Endometrial microvascular endothelial cells (primary cell): ENCODE measurements around the gene TBC1D2B. TPM values are rescaled to one million over a fixed set of nuclear protein-coding genes. Genes with fewer than 3 reads are reported as not detected.

Source experiments
- in situ Hi-C: cut with HindIII; loops from 2 replicates; pipeline ENCODE4 v1.10.0; 2017; ENCODE audit warnings: low sequenced_read_pairs, low pct_unique_long_range_greater_than_20kb; ENCODE audit errors: inconsistent ontology term
- total RNA-seq: library from RNA; depleted of rRNA; stranded (reverse); fragments of >200 nt; gene quantifications from one replicate; pipeline ENCODE4 v1.2.3, GENCODE V29; 2015; ENCODE audit errors: inconsistent ontology term

The TBC1D2B gene
- total RNA-seq, 1 donor from 2014 or later = 61.0 TPM

GRCh38 chr15:78076231-78077052 is 1.1 kb downstream of the TBC1D2B start:
- in situ Hi-C loops = no loop called here

GRCh38 chr15:78075490-78076230 is 1.9 kb downstream of the TBC1D2B start:
- in situ Hi-C loops = no loop called here

DNA sequence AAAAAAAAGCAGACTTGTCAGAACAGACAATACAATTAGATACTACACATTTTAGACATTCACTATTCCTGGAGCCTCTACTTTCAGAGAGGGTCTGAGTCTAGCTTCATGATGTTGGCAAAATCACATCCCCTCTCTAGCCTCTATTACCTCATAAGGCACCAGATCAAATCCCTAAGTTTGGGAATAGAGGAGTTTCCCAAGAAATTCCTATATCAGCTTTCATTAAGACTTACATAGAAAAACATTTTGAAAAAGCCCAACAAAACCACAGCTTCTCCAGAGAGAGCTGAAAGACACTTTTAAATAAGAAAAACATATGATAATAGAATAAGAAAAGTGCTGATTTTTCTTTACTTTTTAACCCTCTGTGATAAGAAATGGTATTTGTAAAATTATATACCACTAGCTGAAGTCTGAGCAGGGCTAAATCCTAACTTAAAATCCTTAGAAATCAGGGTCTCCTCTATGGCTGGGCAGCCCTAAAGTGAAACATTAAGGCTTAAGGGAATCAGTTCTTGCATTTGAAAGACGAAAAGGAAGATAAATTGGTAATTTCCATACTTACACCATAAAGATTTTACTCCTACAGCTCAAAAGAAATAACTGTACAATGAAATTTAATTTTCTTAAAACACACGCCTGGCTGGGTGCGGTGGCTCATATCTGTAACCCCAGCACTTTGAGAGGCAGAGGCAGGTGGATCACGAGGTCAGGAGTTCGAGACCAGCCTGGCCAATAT is 4.3 kb downstream of the TBC1D2B start:
- in situ Hi-C loops = no loop called here

GRCh38 chr15:78072080-78072892 is 5.2 kb downstream of the TBC1D2B start:
- in situ Hi-C loops = no loop called here

- in situ Hi-C loops = no loop called here
Observed at GRCh38 chr15:78071383-78071782, 6.1 kb downstream of the TBC1D2B start.

- in situ Hi-C loops = no loop called here
Observed at GRCh38 chr15:78070049-78070700, 7.3 kb downstream of the TBC1D2B start.

DNA sequence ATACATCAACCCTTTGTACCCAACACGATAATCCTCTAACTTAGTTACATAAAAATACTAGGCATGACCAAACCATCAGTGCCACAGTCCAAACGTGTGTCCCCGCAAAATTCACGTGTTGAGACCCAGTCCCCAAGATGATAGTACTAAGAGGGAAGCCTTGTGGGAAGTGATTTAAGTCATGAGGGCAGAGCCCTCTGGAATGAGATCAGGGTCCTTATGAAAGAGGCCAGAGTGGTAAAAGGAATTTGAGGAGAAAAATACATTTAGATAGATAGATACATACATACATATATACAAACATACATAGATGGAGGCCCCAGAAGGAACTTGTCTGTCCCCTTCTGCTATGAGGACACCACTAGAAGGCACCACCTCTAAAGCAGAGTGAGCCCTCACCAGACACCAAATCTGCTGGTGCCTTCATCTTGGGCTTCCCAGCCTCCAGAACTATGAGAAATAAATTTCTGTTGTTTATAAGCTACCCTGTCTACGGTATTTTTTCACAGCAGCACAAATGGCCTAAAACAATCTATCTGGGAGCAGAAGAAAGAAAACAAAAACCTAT is 8.0 kb downstream of the TBC1D2B start:
- in situ Hi-C loops = no loop called here

DNA sequence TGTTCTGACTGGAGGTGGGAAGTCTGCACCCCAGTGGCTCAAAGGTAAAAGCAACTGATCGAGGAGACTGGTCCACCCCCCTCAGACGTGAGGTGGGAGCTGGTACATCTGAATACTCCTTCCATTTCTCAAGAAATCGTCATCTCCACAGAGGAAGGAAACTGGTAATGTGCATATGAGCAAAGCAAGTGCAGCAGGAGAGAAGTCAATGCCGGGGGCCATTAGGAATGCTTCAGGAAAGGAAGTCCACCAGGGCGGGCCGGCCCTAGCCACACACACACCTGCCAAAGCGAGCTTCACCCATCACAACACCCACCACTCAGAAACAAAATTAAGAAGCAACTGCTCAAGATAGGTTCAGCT is 8.5 kb downstream of the TBC1D2B start:
- in situ Hi-C loops = no loop called here

GRCh38 chr15:78067328-78068228 is 9.9 kb downstream of the TBC1D2B start:
- in situ Hi-C loops = no loop called here

GRCh38 chr15:78065973-78066946 is 11.3 kb downstream of the TBC1D2B start:
- in situ Hi-C loops = no loop called here

- in situ Hi-C loops = no loop called here
Observed at GRCh38 chr15:78065284-78065872, 12.1 kb downstream of the TBC1D2B start.

GRCh38 chr15:78064544-78064943 is 13.0 kb downstream of the TBC1D2B start:
- in situ Hi-C loops = no loop called here

- in situ Hi-C loops = no loop called here
Observed at GRCh38 chr15:78063970-78064385, 13.5 kb downstream of the TBC1D2B start.

- in situ Hi-C loops = no loop called here
Observed at GRCh38 chr15:78063217-78063616, 14.3 kb downstream of the TBC1D2B start.

DNA sequence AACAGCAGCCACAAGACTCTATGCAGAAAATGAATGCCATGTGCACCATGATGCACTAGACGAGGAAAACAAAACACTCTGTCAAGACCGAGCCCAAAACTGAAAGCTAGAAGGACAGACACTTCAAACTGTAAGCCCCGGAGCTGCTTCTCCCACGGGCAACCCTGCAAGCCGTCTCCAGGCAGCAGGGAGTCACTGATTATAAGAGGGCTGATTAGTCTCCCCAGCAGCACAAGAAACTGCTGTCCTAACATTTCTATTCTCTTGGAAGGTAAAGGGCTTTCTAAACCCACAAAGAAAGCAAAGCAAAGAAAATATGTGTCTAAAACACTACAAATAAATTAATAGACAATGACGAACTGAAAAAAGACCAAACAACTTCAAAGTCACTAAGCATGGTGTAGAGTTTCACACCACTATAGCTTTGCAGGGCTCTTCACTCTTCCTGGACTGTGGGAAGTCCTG is 15.5 kb downstream of the TBC1D2B start:
- in situ Hi-C loops = no loop called here

GRCh38 chr15:78060232-78060631 is 17.3 kb downstream of the TBC1D2B start:
- in situ Hi-C loops = no loop called here
